K562 (cell line): Measurements from ENCODE around the gene FAM171A1. TPM values are rescaled to one million over a fixed set of nuclear protein-coding genes. Genes with fewer than 3 reads are reported as not detected.

Experiments used
- BCOR ChIP-seq: fragments of 450-650 bp; IDR thresholded peaks from 2 replicates; pipeline ENCODE4 v1.6.1; 2016
- COPS2 ChIP-seq: fragments of 450-650 bp; conservative IDR thresholded peaks from 2 replicates; pipeline ENCODE4 v1.6.1; 2016; ENCODE audit warnings: mild to moderate bottlenecking, moderate library complexity
- ELF4 ChIP-seq: fragments of 450-650 bp; formaldehyde crosslinking; IDR thresholded peaks from 2 replicates; pipeline ENCODE4 v1.4.0; 2022; ENCODE audit warnings: missing genetic modification characterization
- ELK1 ChIP-seq: sonication (generic); formaldehyde crosslinking; IDR thresholded peaks from 2 replicates; pipeline ENCODE4 v1.8.1; 2022; ENCODE audit warnings: missing genetic modification reagents
- FOXA1 ChIP-seq: fragments of 450-650 bp; IDR thresholded peaks from 2 replicates; pipeline ENCODE4 v1.6.1; 2016; ENCODE audit warnings: mild to moderate bottlenecking, borderline replicate concordance
- FOXP1 ChIP-seq: sonication (generic); formaldehyde crosslinking; IDR thresholded peaks from 2 replicates; pipeline ENCODE4 v1.8.0; 2022; ENCODE audit warnings: mild to moderate bottlenecking, missing genetic modification reagents
- HES1 ChIP-seq: fragments of 450-650 bp; IDR thresholded peaks from 2 replicates; pipeline ENCODE4 v1.6.1; 2016; ENCODE audit warnings: low read depth, mild to moderate bottlenecking, moderate library complexity
- MYC ChIP-seq, 2 experiments: fragments of 250-450 bp in 1 of 2; sonication (Bioruptor Pico) in 1 of 2; IDR thresholded peaks; 2 replicates each; pipeline versions ENCODE4 v1.5.1 to v1.6.1; 2012 to 2021; ENCODE audit warnings: low read depth in 2 of 2, borderline replicate concordance in 1 of 2, improper control_type of control experiment in 1 of 2, low read length in 1 of 2, mild to moderate bottlenecking in 1 of 2, moderate library complexity in 1 of 2
- NR2C2 ChIP-seq, 2 experiments: fragments of 200-800 bp in 1 of 2; sonication (Bioruptor generic) in 1 of 2; sonication (generic) in 1 of 2; formaldehyde crosslinking in 1 of 2; IDR thresholded peaks; 2 replicates each; pipeline versions ENCODE4 v1.6.1 to v1.8.0; 2016 to 2022; ENCODE audit warnings: mild to moderate bottlenecking in 1 of 2, missing compliant biosample characterization in 1 of 2, missing genetic modification characterization in 1 of 2, missing genetic modification reagents in 1 of 2
- POU5F1 ChIP-seq: fragments of 150-350 bp; IDR thresholded peaks from 2 replicates; pipeline ENCODE4 v1.6.1; 2014; ENCODE audit warnings: borderline replicate concordance, low read length, low read depth, mild to moderate bottlenecking; ENCODE audit not compliant: partially characterized antibody
- PTTG1 ChIP-seq: fragments of 450-650 bp; IDR thresholded peaks from 2 replicates; pipeline ENCODE4 v1.6.1; 2016; ENCODE audit warnings: low read depth, mild to moderate bottlenecking, missing genetic modification characterization, missing compliant biosample characterization
- TAF7 ChIP-seq: fragments of 450-650 bp; IDR thresholded peaks from 2 replicates; pipeline ENCODE4 v1.6.1; 2016; ENCODE audit warnings: missing genetic modification characterization, missing compliant biosample characterization
- YY1 ChIP-seq, 3 experiments: IDR thresholded peaks; 2 replicates each; pipeline ENCODE4 v1.6.1; 2011; ENCODE audit warnings: low read length in 2 of 3, mild to moderate bottlenecking in 2 of 3, moderate library complexity in 2 of 3, borderline replicate concordance in 1 of 3, control low read depth in 1 of 3, low read depth in 1 of 3; ENCODE audit not compliant: insufficient read depth in 3 of 3, insufficient replicate concordance in 2 of 3, control insufficient read depth in 1 of 3, insufficient read length in 1 of 3; ENCODE audit errors: extremely low read depth in 1 of 3
- ZBTB1 ChIP-seq: sonication (generic); formaldehyde crosslinking; IDR thresholded peaks from 2 replicates; pipeline ENCODE4 v1.8.1; 2023; ENCODE audit warnings: missing genetic modification reagents, low read depth, mild to moderate bottlenecking, borderline replicate concordance
- ZFPM2 ChIP-seq: fragments of 250-450 bp; sonication (Bioruptor Pico); IDR thresholded peaks from 2 replicates; pipeline ENCODE4 v1.5.1; 2022; ENCODE audit warnings: mild to moderate bottlenecking
- ZNF140 ChIP-seq: fragments of 250-450 bp; sonication (Bioruptor Pico); IDR thresholded peaks from 2 replicates; pipeline ENCODE4 v1.8.0; 2021; ENCODE audit warnings: moderate library complexity, mild to moderate bottlenecking, inconsistent platforms
- polyA plus RNA-seq, 8 experiments: library from polyadenylated mRNA; depleted of rRNA in 4 of 8; stranded (reverse) in 5 of 8; unstranded in 3 of 8; fragments of >200 nt; fragmentation: Nextera tagmentation in 2 of 8; fragmentation: Illumina TruSeq in 1 of 8; extraction: Ambion mirVana in 2 of 8; extraction: Trizol in 1 of 8; gene quantifications; 2 replicates each; pipeline versions ENCODE4 v1.2.1 to v1.2.3, GENCODE V29; 2011 to 2014; ENCODE audit warnings: inconsistent platforms in 1 of 8, missing spikeins in 1 of 8
- total RNA-seq, 7 experiments: library from RNA; depleted of rRNA in 6 of 7; stranded (reverse); fragments of >200 nt in 6 of 7; fragmentation: Illumina TruSeq in 2 of 7; extraction: Trizol in 2 of 7; gene quantifications; 2 replicates each; pipeline versions ENCODE4 v1.2.1 to v1.2.3, GENCODE V29; 2011 to 2021; ENCODE audit warnings: low replicate concordance in 1 of 7
- TF ChIP-seq, protein P1 (sequence below): fragments of 450-650 bp; IDR thresholded peaks from 2 replicates; pipeline ENCODE4 v1.6.1; 2017; ENCODE audit warnings: antibody characterized with exemption, mild to moderate bottlenecking
- TF ChIP-seq, protein P2 (sequence below): fragments of 150-350 bp; conservative IDR thresholded peaks from 2 replicates; pipeline ENCODE4 v1.6.1; 2014; ENCODE audit warnings: low read length

FAM171A1 gene
- total and polyA plus RNA-seq, 9 of the 15 experiments (the other 6 are each of a cell fraction or from before 2014, with no cell fraction given): 0.51 to 8.2 (median 4.8) TPM

DNA sequence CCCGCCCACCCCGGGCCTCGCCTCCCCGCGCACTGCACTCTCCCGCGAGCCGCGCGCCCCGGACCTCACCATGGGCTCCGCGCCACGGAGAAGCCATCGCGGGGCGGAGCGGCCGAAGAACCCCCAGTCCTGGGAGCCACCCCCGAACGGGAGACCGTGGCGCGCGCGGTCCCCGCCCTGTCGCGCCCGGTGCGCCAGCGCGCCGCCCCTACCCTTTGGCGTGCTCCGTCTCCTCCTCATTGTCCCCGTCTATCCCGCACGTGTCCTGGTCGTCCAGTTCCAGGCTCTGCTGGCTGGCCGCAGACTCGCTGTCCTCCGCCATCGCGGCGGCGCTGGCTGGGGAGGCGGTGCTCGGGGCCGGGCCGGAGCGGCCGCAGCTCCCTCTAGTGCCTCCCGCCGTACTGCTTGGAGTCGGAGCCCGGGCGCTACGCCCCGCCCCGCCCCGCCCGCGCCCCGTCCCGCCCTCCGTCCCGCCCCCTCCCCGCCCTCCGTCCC is 202.8 kb downstream of the FAM171A1 start, which contains the start of gene NMT2 (continued):
- TF ChIP-seq, protein P1, sequence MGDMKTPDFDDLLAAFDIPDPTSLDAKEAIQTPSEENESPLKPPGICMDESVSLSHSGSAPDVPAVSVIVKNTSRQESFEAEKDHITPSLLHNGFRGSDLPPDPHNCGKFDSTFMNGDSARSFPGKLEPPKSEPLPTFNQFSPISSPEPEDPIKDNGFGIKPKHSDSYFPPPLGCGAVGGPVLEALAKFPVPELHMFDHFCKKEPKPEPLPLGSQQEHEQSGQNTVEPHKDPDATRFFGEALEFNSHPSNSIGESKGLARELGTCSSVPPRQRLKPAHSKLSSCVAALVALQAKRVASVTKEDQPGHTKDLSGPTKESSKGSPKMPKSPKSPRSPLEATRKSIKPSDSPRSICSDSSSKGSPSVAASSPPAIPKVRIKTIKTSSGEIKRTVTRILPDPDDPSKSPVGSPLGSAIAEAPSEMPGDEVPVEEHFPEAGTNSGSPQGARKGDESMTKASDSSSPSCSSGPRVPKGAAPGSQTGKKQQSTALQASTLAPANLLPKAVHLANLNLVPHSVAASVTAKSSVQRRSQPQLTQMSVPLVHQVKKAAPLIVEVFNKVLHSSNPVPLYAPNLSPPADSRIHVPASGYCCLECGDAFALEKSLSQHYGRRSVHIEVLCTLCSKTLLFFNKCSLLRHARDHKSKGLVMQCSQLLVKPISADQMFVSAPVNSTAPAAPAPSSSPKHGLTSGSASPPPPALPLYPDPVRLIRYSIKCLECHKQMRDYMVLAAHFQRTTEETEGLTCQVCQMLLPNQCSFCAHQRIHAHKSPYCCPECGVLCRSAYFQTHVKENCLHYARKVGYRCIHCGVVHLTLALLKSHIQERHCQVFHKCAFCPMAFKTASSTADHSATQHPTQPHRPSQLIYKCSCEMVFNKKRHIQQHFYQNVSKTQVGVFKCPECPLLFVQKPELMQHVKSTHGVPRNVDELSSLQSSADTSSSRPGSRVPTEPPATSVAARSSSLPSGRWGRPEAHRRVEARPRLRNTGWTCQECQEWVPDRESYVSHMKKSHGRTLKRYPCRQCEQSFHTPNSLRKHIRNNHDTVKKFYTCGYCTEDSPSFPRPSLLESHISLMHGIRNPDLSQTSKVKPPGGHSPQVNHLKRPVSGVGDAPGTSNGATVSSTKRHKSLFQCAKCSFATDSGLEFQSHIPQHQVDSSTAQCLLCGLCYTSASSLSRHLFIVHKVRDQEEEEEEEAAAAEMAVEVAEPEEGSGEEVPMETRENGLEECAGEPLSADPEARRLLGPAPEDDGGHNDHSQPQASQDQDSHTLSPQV: no peak
- TF ChIP-seq ZNF140 (CRISPR knock-in tag): no peak
- TF ChIP-seq TAF7: peak; percentile 52; the same call in 1 of the 2 replicates
- peak; percentile 48 to 94 (median 86) for TF ChIP-seq YY1 (IDR thresholded peaks at IDR 0.05; ENCODE audit: borderline replicate concordance in 1 of 3, control insufficient read depth in 1 of 3, extremely low read depth in 1 of 3, insufficient read depth in 3 of 3, insufficient read length in 1 of 3, insufficient replicate concordance in 2 of 3, low read depth in 1 of 3, low read length in 2 of 3)
- no peak for TF ChIP-seq BCOR
- TF ChIP-seq ELK1 (CRISPR knock-in tag): no peak
- no peak for TF ChIP-seq FOXA1
- TF ChIP-seq MYC (IDR thresholded peaks at IDR 0.05; ENCODE audit: low read depth, low read length): peak; percentile 80
- TF ChIP-seq MYC (CRISPR knock-in tag; IDR thresholded peaks at IDR 0.05; ENCODE audit: borderline replicate concordance, low read depth): no peak
- TF ChIP-seq ZBTB1: no peak; the same call in 1 of the 2 replicates
- no peak for TF ChIP-seq COPS2
- TF ChIP-seq PTTG1: no peak
- peak; percentile 49; the same call in 1 of the 2 replicates for TF ChIP-seq FOXP1 (CRISPR knock-in tag)
- TF ChIP-seq ZFPM2 (CRISPR knock-in tag): no peak
- no peak for TF ChIP-seq POU5F1
- no peak for TF ChIP-seq NR2C2 (CRISPR knock-in tag; IDR thresholded peaks at IDR 0.05)
- no peak for TF ChIP-seq NR2C2 (tag; IDR thresholded peaks at IDR 0.05)
- TF ChIP-seq HES1: no peak
- TF ChIP-seq ELF4 (CRISPR knock-in tag): no peak
- TF ChIP-seq, protein P2, sequence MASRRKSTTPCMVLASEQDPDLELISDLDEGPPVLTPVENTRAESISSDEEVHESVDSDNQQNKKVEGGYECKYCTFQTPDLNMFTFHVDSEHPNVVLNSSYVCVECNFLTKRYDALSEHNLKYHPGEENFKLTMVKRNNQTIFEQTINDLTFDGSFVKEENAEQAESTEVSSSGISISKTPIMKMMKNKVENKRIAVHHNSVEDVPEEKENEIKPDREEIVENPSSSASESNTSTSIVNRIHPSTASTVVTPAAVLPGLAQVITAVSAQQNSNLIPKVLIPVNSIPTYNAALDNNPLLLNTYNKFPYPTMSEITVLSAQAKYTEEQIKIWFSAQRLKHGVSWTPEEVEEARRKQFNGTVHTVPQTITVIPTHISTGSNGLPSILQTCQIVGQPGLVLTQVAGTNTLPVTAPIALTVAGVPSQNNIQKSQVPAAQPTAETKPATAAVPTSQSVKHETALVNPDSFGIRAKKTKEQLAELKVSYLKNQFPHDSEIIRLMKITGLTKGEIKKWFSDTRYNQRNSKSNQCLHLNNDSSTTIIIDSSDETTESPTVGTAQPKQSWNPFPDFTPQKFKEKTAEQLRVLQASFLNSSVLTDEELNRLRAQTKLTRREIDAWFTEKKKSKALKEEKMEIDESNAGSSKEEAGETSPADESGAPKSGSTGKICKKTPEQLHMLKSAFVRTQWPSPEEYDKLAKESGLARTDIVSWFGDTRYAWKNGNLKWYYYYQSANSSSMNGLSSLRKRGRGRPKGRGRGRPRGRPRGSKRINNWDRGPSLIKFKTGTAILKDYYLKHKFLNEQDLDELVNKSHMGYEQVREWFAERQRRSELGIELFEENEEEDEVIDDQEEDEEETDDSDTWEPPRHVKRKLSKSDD: no peak
